Effector CD8-positive, alpha-beta T cell (primary cell): Measurements from ENCODE around the gene TCEAL9.
"Not testable (repeated sequence)": the region's sequence is repeated elsewhere in the genome, so short reads cannot be mapped to it uniquely, and the experiment has no call there.

Experiments
- DNase-seq: peaks from one replicate; lab custom pipeline; 2025; lab: John Stamatoyannopoulos, UW
- total RNA-seq, 4 experiments: gene quantifications; one replicate each; lab custom pipeline; 2026; lab: John Stamatoyannopoulos, UW

The TCEAL9 gene, protein sequence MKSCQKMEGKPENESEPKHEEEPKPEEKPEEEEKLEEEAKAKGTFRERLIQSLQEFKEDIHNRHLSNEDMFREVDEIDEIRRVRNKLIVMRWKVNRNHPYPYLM
- total RNA-seq: 0 to 1.8 (median 0.50) reads per million in 4 experiments

GRCh38 chrX:103356130-103356798 is at the start of gene TCEAL9:
TSS of gene TCEAL9 (plus strand) at chrX:103356506. CDS start at chrX:103357685, 1,179 bp downstream.
- no peak for DNase-seq

DNA sequence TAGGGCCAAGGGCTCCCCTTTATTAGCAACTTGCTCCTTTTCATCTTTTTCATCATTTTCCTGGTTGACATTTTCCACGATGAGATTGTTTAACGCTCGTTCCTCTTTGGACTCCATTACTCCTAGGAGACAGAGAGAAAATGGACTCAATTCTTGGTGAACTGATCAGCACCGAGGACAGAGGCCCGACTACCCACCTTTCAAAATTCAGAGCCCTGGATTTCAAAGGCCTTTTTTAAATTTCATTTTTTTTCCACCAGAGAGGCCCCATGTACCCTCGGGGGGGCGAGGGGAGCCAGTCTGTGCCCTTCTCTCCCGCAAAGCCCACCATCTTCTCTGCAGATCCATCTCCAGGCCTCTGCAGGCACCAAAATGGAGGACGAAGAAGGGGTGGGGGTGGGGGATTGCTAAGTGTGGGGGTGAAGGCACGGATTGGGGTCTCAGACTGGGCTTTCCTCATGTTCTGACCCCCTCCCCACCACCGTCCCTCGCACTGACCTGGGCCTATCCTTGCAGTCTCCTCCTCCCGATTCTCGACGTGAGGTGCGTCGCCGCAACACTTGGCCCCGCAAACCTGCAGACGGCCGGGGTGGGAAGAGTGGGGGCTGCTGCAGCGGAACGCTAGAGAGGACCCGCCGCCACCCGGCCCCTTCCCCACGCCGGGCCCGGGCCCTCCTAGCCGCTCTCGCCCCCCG is 46.3 kb upstream of the TCEAL9 start:
- DNase-seq: no peak

DNA sequence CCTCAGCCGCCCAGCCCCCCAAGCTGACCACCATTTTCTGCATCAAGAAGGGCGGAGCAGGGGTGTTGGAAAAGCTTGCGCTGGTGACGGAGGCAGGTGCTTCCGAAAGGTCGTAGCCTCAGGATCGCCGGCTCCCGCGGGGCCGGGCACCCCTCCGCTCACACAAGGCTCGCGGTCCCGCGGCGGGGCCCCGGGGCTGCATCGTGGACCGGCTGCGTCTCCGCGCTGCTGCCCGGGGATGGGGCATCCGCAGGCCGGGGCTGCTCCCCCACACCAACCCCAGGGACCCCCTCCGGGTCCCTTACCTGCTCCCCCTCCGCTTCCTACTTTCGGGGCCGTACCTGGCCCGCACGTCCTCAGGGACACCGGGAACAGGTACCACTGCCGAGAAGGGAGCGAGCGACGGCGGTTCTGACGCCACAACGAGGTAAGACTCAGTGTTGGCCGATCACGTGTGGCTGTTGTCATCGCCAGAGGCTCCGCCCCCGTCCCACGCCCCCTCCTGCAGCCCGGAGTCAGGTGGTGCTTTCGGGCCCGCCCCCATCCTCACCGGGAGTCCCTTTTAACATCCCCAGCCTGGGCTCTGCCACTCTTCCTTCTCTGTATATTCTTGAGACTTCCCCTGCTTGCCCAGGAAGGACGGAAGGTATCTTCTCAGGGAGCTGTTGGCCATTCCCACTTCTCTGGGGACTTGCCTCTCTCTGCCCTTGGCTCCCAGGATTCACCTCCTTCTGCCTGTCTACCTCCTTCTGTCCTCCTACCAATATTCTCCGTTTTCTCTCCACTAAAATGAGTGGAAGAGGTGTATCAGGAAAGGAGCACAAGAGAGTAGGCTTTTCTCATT is 45.5 kb upstream of the TCEAL9 start, which contains the start of gene BEX2:
BEX2 (minus strand) TSS at position 436 of the 844 bp plus-strand sequence. CDS start 1,014 bp downstream, outside the sequence.
- peak; percentile 72 for DNase-seq

DNA sequence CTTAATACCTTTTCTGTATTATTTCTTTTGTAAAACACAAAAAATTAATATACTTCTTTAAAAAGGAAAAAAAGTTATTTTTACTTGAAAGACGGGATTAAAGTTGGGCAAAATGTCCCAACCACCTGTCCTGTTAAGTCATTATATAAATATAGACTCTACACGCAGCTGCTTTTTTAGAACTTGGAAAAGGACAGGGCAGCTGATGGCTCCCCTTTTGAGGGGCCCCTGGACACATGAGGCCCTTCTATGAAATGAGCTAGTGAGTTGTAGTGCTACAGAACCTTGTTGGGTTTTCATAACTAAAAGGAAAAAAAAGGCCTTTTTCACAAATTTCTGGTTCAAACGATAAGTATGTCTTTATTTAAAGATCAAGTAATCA is 44.9 kb upstream of the TCEAL9 start:
- no peak for DNase-seq

GRCh38 chrX:103329991-103330390 is 26.3 kb upstream of the TCEAL9 start, which contains the start of gene TCEAL7:
TSS of gene TCEAL7 (plus strand) at chrX:103330239. CDS start at chrX:103331404, 1,165 bp downstream.
- DNase-seq: no peak

- no peak for DNase-seq
These were observed 25.5 kb upstream of the TCEAL9 start for GRCh38 chrX:103330681-103331288.

DNA sequence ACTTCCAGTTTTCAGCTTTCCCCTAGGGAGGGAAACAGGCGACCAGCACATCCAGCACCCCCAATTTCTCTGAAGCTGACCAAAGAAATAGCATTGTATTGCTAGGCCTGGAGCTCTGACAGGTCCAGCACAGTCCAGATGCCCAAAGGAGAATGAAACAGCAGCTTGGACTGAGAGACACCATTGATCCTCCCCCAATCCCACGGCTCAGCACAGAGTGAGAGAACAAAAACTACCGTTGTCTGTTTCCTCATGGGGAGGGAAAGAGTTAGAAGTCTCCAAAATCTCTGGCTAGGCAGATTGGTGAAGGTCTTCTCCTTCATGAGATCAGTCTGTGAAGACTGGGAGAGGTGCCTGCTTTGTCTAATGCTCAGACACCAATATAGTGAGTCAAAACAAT is 17.6 kb upstream of the TCEAL9 start:
- no peak for DNase-seq

DNA sequence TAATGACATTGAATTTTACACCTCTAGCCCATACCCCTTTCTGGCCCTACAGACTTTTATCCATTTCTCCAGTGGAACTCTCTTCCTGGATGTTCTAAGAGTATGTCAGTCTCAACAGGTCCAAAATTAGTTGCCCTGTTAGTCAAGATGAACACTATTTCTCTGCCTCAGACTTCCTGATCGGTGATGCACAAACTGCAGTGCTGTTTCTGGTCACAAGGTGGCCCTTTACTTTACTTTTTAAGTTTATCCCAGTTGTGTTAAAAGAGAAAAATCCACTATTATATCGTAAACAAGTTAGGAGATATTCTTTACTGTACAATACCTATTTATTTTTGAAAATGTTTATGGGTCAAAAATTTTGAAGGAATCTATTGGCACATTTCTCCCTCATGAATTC is 13.2 kb upstream of the TCEAL9 start:
- peak; percentile 2 for DNase-seq

- DNase-seq: no peak
These were observed 11.7 kb upstream of the TCEAL9 start for GRCh38 chrX:103344606-103345005.

DNA sequence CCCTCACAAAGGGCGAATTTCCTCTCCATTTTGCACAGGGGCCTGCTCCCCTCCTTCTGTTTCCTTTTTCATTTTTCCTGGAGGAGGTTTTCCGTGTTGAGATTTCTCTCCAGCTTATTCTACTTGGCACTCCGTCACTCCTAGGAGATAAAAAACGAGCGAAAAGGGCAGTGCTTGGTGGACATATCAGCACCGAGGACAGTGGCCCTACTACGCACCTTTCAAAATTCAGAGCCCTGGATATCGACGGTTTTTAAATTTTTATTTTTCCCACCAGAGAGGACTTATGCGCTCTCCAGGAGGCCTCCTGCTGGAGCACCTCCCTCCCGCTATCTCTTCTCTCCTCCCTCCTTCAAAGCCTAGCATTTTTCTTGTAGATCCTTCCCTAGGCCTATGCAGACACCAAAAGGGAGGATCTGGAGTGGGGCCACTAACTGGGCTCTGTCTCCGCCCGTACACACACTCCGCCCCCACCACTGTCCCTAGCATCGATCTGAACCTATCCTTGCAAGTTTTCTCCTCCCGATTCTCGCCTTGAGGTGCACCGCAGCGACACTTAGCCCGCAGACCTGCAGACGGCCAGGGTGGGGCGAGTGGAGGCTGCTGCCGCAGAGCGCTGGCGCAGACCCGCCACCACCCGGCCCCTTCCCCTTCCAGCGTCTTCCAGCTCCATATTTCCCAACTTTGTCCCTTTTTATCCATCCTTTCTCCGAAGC is 8.5 kb upstream of the TCEAL9 start:
- DNase-seq: no peak

DNA sequence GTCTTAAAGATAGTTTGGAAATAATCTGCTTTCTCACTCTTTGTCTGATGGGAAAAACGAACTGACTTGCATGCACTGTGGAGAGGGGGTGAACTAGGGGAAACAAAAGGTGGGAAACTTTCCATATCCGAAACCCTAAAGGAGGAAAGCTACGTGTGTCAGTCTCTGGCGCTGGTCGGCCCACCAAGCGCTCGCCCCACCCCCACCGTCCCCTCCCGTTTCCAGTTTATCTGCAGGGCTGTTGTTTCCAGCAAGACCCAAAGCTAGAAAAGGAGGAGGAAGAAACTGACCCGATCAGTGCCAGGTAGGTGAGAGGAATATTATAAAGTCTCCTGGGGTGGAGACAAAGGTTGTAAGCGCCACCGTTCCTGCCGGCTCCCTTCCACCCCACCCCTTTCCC is 552 bp downstream of the TCEAL9 start:
- no peak for DNase-seq

- DNase-seq: no peak
These were observed 1.6 kb downstream of the TCEAL9 start for GRCh38 chrX:103357871-103358270.

DNA sequence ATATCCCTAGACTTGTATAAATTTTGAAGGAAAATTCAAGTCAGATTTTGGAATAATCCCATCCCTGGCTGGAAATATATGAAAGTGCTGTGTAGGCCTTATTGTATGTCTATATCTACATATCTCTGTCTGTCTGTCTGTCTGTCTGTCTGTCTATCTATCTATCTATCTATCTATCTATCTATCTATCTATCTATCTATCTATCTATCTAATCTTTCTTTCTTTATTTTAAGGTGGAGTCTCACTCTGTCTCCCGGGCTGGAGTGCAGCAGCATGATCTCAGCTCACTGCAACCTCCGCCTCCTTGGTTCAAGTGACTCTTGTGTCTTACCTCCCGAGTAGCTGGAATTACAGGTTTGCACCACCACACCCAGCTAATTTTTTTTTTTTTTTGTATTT is 3.3 kb downstream of the TCEAL9 start:
- not testable (repeated sequence) for DNase-seq

- DNase-seq: no peak
These were observed 3.8 kb downstream of the TCEAL9 start for GRCh38 chrX:103360092-103360491.

GRCh38 chrX:103360916-103361315 is 4.6 kb downstream of the TCEAL9 start:
- no peak for DNase-seq

- no peak for DNase-seq
These were observed 5.5 kb downstream of the TCEAL9 start for GRCh38 chrX:103361798-103362197.

DNA sequence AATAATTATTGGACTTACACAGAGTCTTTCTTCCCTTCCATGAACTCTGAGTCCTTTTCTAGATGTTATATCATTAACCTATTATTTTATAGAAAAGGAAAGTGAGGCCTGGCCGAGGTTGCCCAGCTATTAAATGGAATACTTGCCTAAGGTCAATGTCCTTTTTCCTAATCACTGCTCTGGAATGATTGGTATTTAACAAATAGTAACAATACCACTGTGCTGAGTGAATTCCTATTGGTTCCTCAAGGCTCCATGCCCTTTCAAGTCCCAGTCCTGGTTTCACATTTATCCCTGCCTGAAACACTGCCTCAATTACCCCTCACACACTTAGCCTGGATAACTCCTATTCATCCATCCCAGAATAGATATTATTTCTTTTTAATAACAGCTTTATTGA is 6.2 kb downstream of the TCEAL9 start:
- DNase-seq: no peak

DNA sequence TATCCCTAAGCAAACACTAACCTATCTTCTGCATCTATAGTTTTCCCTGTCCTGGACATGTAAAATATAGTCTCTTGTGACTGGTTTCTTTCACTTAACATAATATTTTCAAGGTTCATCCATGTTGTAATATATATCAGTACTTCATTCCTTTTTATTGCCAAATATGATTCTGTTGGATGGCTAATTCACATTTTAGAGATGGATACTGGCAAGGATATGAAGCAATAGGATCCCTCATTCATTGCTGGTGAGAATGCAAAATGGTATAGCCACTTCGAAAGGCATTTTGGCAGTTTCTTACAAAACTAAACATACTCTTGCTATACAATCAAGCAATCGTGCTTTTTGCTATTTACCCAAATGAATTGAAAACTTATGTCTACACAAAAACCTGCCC is 6.7 kb downstream of the TCEAL9 start:
- DNase-seq: no peak

DNA sequence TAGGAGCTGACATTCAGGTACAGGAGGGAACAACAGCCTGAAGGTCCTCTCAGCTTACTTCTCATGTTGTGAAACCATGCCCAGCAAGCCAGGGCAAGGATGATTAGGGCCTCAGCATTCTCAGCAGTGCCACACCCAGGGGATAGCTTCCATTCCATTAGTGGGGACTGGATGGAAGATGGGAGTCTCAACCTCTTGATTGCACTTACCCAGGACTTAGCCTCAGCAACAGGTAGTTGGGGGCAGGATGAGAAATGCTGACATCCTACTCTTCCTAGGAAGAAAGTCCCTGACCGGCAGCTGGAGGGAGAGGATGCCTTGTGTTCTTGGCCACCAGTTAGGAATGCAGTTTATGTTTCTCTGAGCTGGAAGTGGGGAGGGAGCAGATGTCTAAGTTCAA is 11.2 kb downstream of the TCEAL9 start:
- DNase-seq: no peak

DNA sequence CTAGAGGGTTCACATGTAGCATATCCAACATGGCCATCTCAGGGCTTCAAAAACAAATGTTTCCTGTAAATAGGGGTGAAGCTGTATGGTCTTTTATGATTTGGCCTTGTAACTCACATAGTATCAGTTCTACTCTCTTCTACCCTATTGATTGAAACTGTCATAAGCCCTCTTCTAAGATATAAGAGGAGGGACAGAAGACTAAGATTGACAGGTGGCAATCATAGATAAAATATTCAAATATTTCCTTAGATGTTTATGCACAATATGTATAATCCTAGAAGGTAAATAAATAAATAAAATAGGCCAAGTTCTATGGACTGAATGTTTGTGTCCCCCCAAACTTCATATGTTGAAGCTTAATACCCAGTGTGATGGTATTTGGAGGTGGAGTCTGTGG is 13.2 kb downstream of the TCEAL9 start:
- no peak for DNase-seq

DNA sequence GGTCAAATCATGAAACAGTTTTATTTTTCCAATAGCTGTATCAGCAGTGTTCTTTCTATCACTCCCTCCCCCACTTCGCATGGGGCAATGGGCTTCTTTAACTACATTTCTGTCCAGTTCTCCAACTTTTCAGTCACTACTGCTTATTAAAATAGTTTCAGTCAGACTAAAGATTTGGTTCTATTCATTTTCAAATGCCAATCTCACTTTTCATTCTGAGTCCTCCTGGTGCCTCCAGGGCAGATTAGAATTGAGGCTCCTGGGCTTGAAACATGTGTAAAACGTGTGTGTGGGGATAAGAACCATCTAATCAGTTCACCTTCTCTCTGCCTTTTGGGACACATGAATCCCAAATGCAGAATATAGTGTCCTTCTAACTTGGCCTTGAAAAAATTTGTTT is 16.6 kb downstream of the TCEAL9 start:
- DNase-seq: no peak
